Thyroid gland (tissue), 4 donors: ENCODE measurements around the gene PTPN3.

Source experiments
- CTCF ChIP-seq, 6 experiments: fragments of 200-600 bp in 3 of 6; fragments of 450-650 bp in 3 of 6; sonication (generic) in 3 of 6; IDR thresholded peaks; one replicate each; pipeline ENCODE4 v1.5.1; 2016 to 2019; ENCODE audit warnings: antibody characterized with exemption in 6 of 6, mild to moderate bottlenecking in 2 of 6, inconsistent platforms in 1 of 6, moderate library complexity in 1 of 6
- POLR2A ChIP-seq, 2 donors: fragments of 450-650 bp; IDR thresholded peaks; one replicate each; pipeline ENCODE4 v1.6.1; 2017; ENCODE audit warnings: antibody characterized with exemption in 2 of 2, mild to moderate bottlenecking in 2 of 2, moderate library complexity in 1 of 2

- no peak for TF ChIP-seq CTCF (IDR thresholded peaks at IDR 0.05)
- TF ChIP-seq POLR2A (IDR thresholded peaks at IDR 0.05) = no peak
These were observed 39.2 kb upstream of the PTPN3 start for GRCh38 chr9:109537288-109537687.
